ENCODE results near the gene POLR2J.

The POLR2J gene

GRCh38 chr7:102451371-102452054 lies 27.2 kb downstream of the POLR2J start:
- H3K27ac ChIP-seq, result peak overlapping the region; percentile 80
- peak; percentile 95 for DNase-seq
- H3K36me3 ChIP-seq, result peaks cover 33% of the 10 kb centered on the region
- TF ChIP-seq CTCF (IDR thresholded peaks at IDR 0.05; ENCODE audit: low read depth, low read length), result peak; percentile 64
- H3K27me3 ChIP-seq (ENCODE audit: insufficient read depth, low read depth, severe bottlenecking), result no peaks in the 10 kb centered on the region
- H3K4me3 ChIP-seq (ENCODE audit: low read depth, low read length), result peak overlapping the region; percentile 31; the same call in 1 of the 2 replicates
- no peaks in the 10 kb centered on the region for H3K9me3 ChIP-seq (ENCODE audit: severe bottlenecking)

- no peak overlapping the region for H3K4me3 ChIP-seq (ENCODE audit: low read depth, low read length)
- no peaks in the 10 kb centered on the region for H3K9me3 ChIP-seq (ENCODE audit: severe bottlenecking)
- H3K27me3 ChIP-seq (ENCODE audit: insufficient read depth, low read depth, severe bottlenecking), result no peaks in the 10 kb centered on the region
- DNase-seq, result peak; percentile 40
- peaks cover 34% of the 10 kb centered on the region for H3K36me3 ChIP-seq
- TF ChIP-seq CTCF (IDR thresholded peaks at IDR 0.05; ENCODE audit: low read depth, low read length), result peak; percentile 55
- H3K27ac ChIP-seq, result peak overlapping the region; percentile 24; the same call in 1 of the 2 replicates
Measured at GRCh38 chr7:102450242-102450641, 28.5 kb downstream of the POLR2J start.

- no peak for DNase-seq
- peaks cover 40% of the 10 kb centered on the region for H3K36me3 ChIP-seq
- H3K4me3 ChIP-seq (ENCODE audit: low read depth, low read length), result no peak overlapping the region
- no peak overlapping the region for H3K27ac ChIP-seq
- no peaks in the 10 kb centered on the region for H3K27me3 ChIP-seq (ENCODE audit: insufficient read depth, low read depth, severe bottlenecking)
- TF ChIP-seq CTCF (IDR thresholded peaks at IDR 0.05; ENCODE audit: low read depth, low read length), result no peak
- no peaks in the 10 kb centered on the region for H3K9me3 ChIP-seq (ENCODE audit: severe bottlenecking)
Measured at GRCh38 chr7:102449136-102449535, 29.6 kb downstream of the POLR2J start.

- Histone ChIP-seq H3K4me3 (ENCODE audit: low read depth, low read length) (no peak overlapping the region), H3K36me3 (peaks cover 53% of the 10 kb centered on the region), H3K27ac (no peak overlapping the region), H3K27me3 (ENCODE audit: insufficient read depth, low read depth, severe bottlenecking) (no peaks in the 10 kb centered on the region), H3K9me3 (ENCODE audit: severe bottlenecking) (no peaks in the 10 kb centered on the region)
- no peak for DNase-seq
- TF ChIP-seq CTCF (IDR thresholded peaks at IDR 0.05; ENCODE audit: low read depth, low read length), result no peak
Measured at GRCh38 chr7:102447311-102447710, 31.4 kb downstream of the POLR2J start.

GRCh38 chr7:102446387-102447156 lies 32.1 kb downstream of the POLR2J start:
- Histone ChIP-seq H3K27ac (no peak overlapping the region), H3K4me3 (ENCODE audit: low read depth, low read length) (no peak overlapping the region), H3K9me3 (ENCODE audit: severe bottlenecking) (no peaks in the 10 kb centered on the region), H3K27me3 (ENCODE audit: insufficient read depth, low read depth, severe bottlenecking) (no peaks in the 10 kb centered on the region), H3K36me3 (peaks cover 57% of the 10 kb centered on the region)
- no peak for DNase-seq
- TF ChIP-seq CTCF (IDR thresholded peaks at IDR 0.05; ENCODE audit: low read depth, low read length), result no peak
